Measurements from ENCODE around the gene APRT. TPM values are rescaled to one million over a fixed set of nuclear protein-coding genes. Genes with fewer than 3 reads are reported as not detected.

APRT gene
- total and polyA plus RNA-seq, 2 of the 8 experiments (the other 6 are each of a cell fraction or from before 2014, with no cell fraction given), result 221 to 267 TPM

- TF ChIP-seq SP2 (IDR thresholded peaks at IDR 0.05; ENCODE audit: low read length) (no peak), EZH2 (IDR thresholded peaks at IDR 0.05; ENCODE audit: low read depth, low read length, severe bottlenecking) (no peak), NRF1 (IDR thresholded peaks at IDR 0.05; ENCODE audit: low read depth, low read length) (no peak)
Observed at GRCh38 chr16:88798073-88798472, 13.7 kb downstream of the APRT start (continued).

Measured in H1 (cell line).